SK-N-SH (cell line): Measurements from ENCODE around the gene ZNF761.

Experiments used
- CTCF ChIP-seq: fragments of 200-600 bp; sonication (generic); IDR thresholded peaks from 2 replicates; pipeline ENCODE4 v1.6.1; 2017; ENCODE audit warnings: antibody characterized with exemption, mild to moderate bottlenecking, moderate library complexity
- ELF1 ChIP-seq: IDR thresholded peaks from 2 replicates; pipeline ENCODE4 v1.4.0; 2012
- EP300 ChIP-seq, 2 experiments: IDR thresholded peaks; 2 replicates each; pipeline versions ENCODE4 v1.4.0 to v1.6.1; 2012; ENCODE audit warnings: borderline replicate concordance in 1 of 2, low read depth in 1 of 2, low read length in 1 of 2
- FOXJ3 ChIP-seq: sonication (generic); formaldehyde crosslinking; IDR thresholded peaks from 2 replicates; pipeline ENCODE4 v1.5.1; 2020; ENCODE audit warnings: mild to moderate bottlenecking, missing genetic modification reagents
- GABPA ChIP-seq: IDR thresholded peaks from 2 replicates; pipeline ENCODE4 v1.4.0; 2012; ENCODE audit warnings: low read depth, mild to moderate bottlenecking
- MAX ChIP-seq: IDR thresholded peaks from 2 replicates; pipeline ENCODE4 v1.4.0; 2012; ENCODE audit warnings: low read depth
- NRF1 ChIP-seq: IDR thresholded peaks from 2 replicates; pipeline ENCODE4 v1.6.1; 2012; ENCODE audit warnings: low read depth, mild to moderate bottlenecking, low read length
- RCOR1 ChIP-seq: fragments of 150-350 bp; IDR thresholded peaks from 2 replicates; pipeline ENCODE4 v1.6.1; 2017; ENCODE audit warnings: antibody characterized with exemption, low read length
- REST ChIP-seq: IDR thresholded peaks from 2 replicates; pipeline ENCODE4 v1.6.1; 2012; ENCODE audit warnings: mild to moderate bottlenecking, low read depth, low read length, moderate library complexity
- RFX5 ChIP-seq: IDR thresholded peaks from 2 replicates; pipeline ENCODE4 v1.6.1; 2012; ENCODE audit warnings: mild to moderate bottlenecking, improper control_type of control experiment, low read length
- SMC3 ChIP-seq: IDR thresholded peaks from 2 replicates; pipeline ENCODE4 v1.6.1; 2012; ENCODE audit warnings: low read depth, low read length, improper control_type of control experiment
- TAF1 ChIP-seq: IDR thresholded peaks from 2 replicates; pipeline ENCODE4 v1.6.1; 2012; ENCODE audit warnings: low read depth, mild to moderate bottlenecking, low read length, moderate library complexity, borderline replicate concordance
- USF2 ChIP-seq: fragments of 150-350 bp; IDR thresholded peaks from 2 replicates; pipeline ENCODE4 v1.6.1; 2017; ENCODE audit warnings: antibody characterized with exemption, low read length, low read depth, borderline replicate concordance
- YY1 ChIP-seq: IDR thresholded peaks from 2 replicates; pipeline ENCODE4 v1.4.0; 2012; ENCODE audit warnings: low read depth, mild to moderate bottlenecking

- TF ChIP-seq GABPA (no peak), CTCF (no peak), RCOR1 (no peak), REST (no peak), TAF1 (no peak), ELF1 (no peak), NRF1 (no peak), RFX5 (no peak), USF2 (no peak), SMC3 (no peak), FOXJ3 (CRISPR knock-in tag) (no peak), YY1 (no peak), MAX (no peak), EP300 (IDR thresholded peaks at IDR 0.05; ENCODE audit: borderline replicate concordance in 1 of 2, low read depth in 1 of 2, low read length in 1 of 2) (no peak)
Observed at GRCh38 chr19:53492153-53492552, 60.4 kb downstream of the ZNF761 start.
